Measurements from ENCODE around the gene ABI3. TPM values are rescaled to one million over a fixed set of nuclear protein-coding genes. Genes with fewer than 3 reads are reported as not detected.

The ABI3 gene
- total RNA-seq, 4 donors from 2014 or later, result 0.60 to 7.6 (median 5.9) TPM

GRCh38 chr17:49190932-49191331, 19.6 kb upstream of the ABI3 start:
- in situ Hi-C loops (cut with MboI; ENCODE audit: low pct_ligation_motif_present in 1 of 4, low pct_unique_long_range_greater_than_20kb in 1 of 4, low sequenced_read_pairs in 3 of 4), result no loop called here
- H3K4me3 ChIP-seq, result no peak overlapping the region
- 45 to 57% methylated on average over 1 to 4 of the region's 4 CpGs for WGBS, 2 donors (ENCODE audit: low coverage in 1 of 2)
- no peaks in the 10 kb centered on the region for H3K36me3 ChIP-seq
- H3K4me1 ChIP-seq, result peaks cover 0 to 21% (median 10%) of the 10 kb centered on the region in 4 donors
- H3K27ac ChIP-seq, result peak overlapping the region in 3 of 4 donors; percentile 88 to 98 (median 97)
- no peak for DNase-seq
- TF ChIP-seq CTCF (IDR thresholded peaks at IDR 0.05), result no peak
- no peak for TF ChIP-seq EP300 (IDR thresholded peaks at IDR 0.05; ENCODE audit: low read depth)
- no peak for TF ChIP-seq POLR2A (IDR thresholded peaks at IDR 0.05)
- no peak for TF ChIP-seq POLR2AphosphoS5 (IDR thresholded peaks at IDR 0.05)
- intact Hi-C loops (cut with DNase I; ENCODE audit: low total_unique reads), result no loop called here
- no peaks in the 10 kb centered on the region for H3K27me3 ChIP-seq
- H3K9me3 ChIP-seq, result no peaks in the 10 kb centered on the region

- Histone ChIP-seq H3K4me3 (peak overlapping the region; percentile 60 to 81 (median 68)), H3K27me3 (no peaks in the 10 kb centered on the region), H3K27ac (peak overlapping the region; percentile 88 to 98 (median 96)), H3K4me1 (peaks cover 0 to 21% (median 10%) of the 10 kb centered on the region in 4 donors), H3K36me3 (no peaks in the 10 kb centered on the region), H3K9me3 (no peaks in the 10 kb centered on the region)
- TF ChIP-seq CTCF (IDR thresholded peaks at IDR 0.05), result no peak
- no peak for TF ChIP-seq POLR2AphosphoS5 (IDR thresholded peaks at IDR 0.05)
- no peak for TF ChIP-seq POLR2A (IDR thresholded peaks at IDR 0.05)
- no peak for TF ChIP-seq EP300 (IDR thresholded peaks at IDR 0.05; ENCODE audit: low read depth)
- in situ Hi-C loops (cut with MboI; ENCODE audit: low pct_ligation_motif_present in 1 of 4, low pct_unique_long_range_greater_than_20kb in 1 of 4, low sequenced_read_pairs in 3 of 4), result no loop called here
- intact Hi-C loops (cut with DNase I; ENCODE audit: low total_unique reads), result no loop called here
- DNase-seq, result no peak
- WGBS, 2 donors (ENCODE audit: low coverage in 1 of 2), result 4 to 5% methylated on average over 3 to 8 of the region's 8 CpGs
These were observed 19.0 kb upstream of the ABI3 start for GRCh38 chr17:49191409-49191916.

- WGBS, 2 donors (ENCODE audit: low coverage in 1 of 2), result 0% methylated on average over 49 of the region's 53 CpGs; no CpG with 5 or more reads in 1 of the 2 donors
- Histone ChIP-seq H3K27me3 (no peaks in the 10 kb centered on the region), H3K4me3 (peak overlapping the region; percentile 60 to 81 (median 68)), H3K4me1 (peaks cover 0 to 21% (median 10%) of the 10 kb centered on the region in 4 donors), H3K9me3 (no peaks in the 10 kb centered on the region), H3K27ac (peak overlapping the region; percentile 88 to 98 (median 96)), H3K36me3 (no peaks in the 10 kb centered on the region)
- in situ Hi-C loops (cut with MboI; ENCODE audit: low pct_ligation_motif_present in 1 of 4, low pct_unique_long_range_greater_than_20kb in 1 of 4, low sequenced_read_pairs in 3 of 4) (no loop called here), intact Hi-C loops (cut with DNase I; ENCODE audit: low total_unique reads) (no loop called here)
- peak; percentile 94 for DNase-seq
- peak in 3 of 5 experiments; percentile 15 to 40 (median 23) for TF ChIP-seq CTCF (IDR thresholded peaks at IDR 0.05)
- TF ChIP-seq EP300 (IDR thresholded peaks at IDR 0.05; ENCODE audit: low read depth), result no peak
- peak; percentile 50 for TF ChIP-seq POLR2A (IDR thresholded peaks at IDR 0.05)
- TF ChIP-seq POLR2AphosphoS5 (IDR thresholded peaks at IDR 0.05), result peak in 1 of 3 donors; percentile 54
These were observed 18.4 kb upstream of the ABI3 start for GRCh38 chr17:49191917-49192741.

- Histone ChIP-seq H3K27ac (peak overlapping the region; percentile 88 to 98 (median 96)), H3K4me3 (peak overlapping the region; percentile 60 to 81 (median 68)), H3K36me3 (no peaks in the 10 kb centered on the region), H3K9me3 (no peaks in the 10 kb centered on the region), H3K27me3 (no peaks in the 10 kb centered on the region), H3K4me1 (peaks cover 0 to 25% (median 10%) of the 10 kb centered on the region in 4 donors)
- peak; percentile 70 for DNase-seq
- TF ChIP-seq CTCF (IDR thresholded peaks at IDR 0.05) (no peak), EP300 (IDR thresholded peaks at IDR 0.05; ENCODE audit: low read depth) (no peak), POLR2A (IDR thresholded peaks at IDR 0.05) (no peak), POLR2AphosphoS5 (IDR thresholded peaks at IDR 0.05) (peak in 1 of 3 donors; percentile 21)
- 0 to 7% methylated on average over 14 to 21 of the region's 21 CpGs for WGBS, 2 donors (ENCODE audit: low coverage in 1 of 2)
- in situ Hi-C loops (cut with MboI; ENCODE audit: low pct_ligation_motif_present in 1 of 4, low pct_unique_long_range_greater_than_20kb in 1 of 4, low sequenced_read_pairs in 3 of 4) (no loop called here), intact Hi-C loops (cut with DNase I; ENCODE audit: low total_unique reads) (no loop called here)
These were observed 16.8 kb upstream of the ABI3 start for GRCh38 chr17:49193513-49194296.

Measured in transverse colon (tissue), 4 donors.